ENCODE results near the gene SOAT1. TPM values are rescaled to one million over a fixed set of nuclear protein-coding genes. Genes with fewer than 3 reads are reported as not detected.

Gene SOAT1
- total RNA-seq, 1 donor from 2014 or later = 8.9 TPM

GRCh38 chr1:179302070-179302469 lies 8.5 kb downstream of the SOAT1 start:
- H3K4me3 ChIP-seq (ENCODE audit: low read length in 3 of 3) = no peak overlapping the region
- H3K4me1 ChIP-seq (ENCODE audit: control insufficient read depth in 3 of 3, insufficient read depth in 3 of 3, low read length in 3 of 3) = no peaks in the 10 kb centered on the region
- H3K36me3 ChIP-seq (ENCODE audit: control insufficient read depth in 3 of 3, insufficient read depth in 3 of 3, low read length in 3 of 3) = peaks cover 4 to 6% (median 5%) of the 10 kb centered on the region in 3 donors
- H3K27me3 ChIP-seq (ENCODE audit: control insufficient read depth in 3 of 3, insufficient read depth in 3 of 3, low read length in 3 of 3) = no peaks in the 10 kb centered on the region
- H3K9me3 ChIP-seq (ENCODE audit: control insufficient read depth in 3 of 3, low read length in 3 of 3) = no peaks in the 10 kb centered on the region
- no peak overlapping the region for H3K9ac ChIP-seq (ENCODE audit: low read depth in 1 of 3, low read length in 3 of 3)
- no peak overlapping the region for H3K27ac ChIP-seq (ENCODE audit: low read depth, low read length)

GRCh38 chr1:179303200-179303785 lies 9.7 kb downstream of the SOAT1 start:
- Histone ChIP-seq H3K4me1 (ENCODE audit: control insufficient read depth in 3 of 3, insufficient read depth in 3 of 3, low read length in 3 of 3) (no peaks in the 10 kb centered on the region), H3K9me3 (ENCODE audit: control insufficient read depth in 3 of 3, low read length in 3 of 3) (no peaks in the 10 kb centered on the region), H3K27me3 (ENCODE audit: control insufficient read depth in 3 of 3, insufficient read depth in 3 of 3, low read length in 3 of 3) (no peaks in the 10 kb centered on the region), H3K4me3 (ENCODE audit: low read length in 3 of 3) (no peak overlapping the region), H3K9ac (ENCODE audit: low read depth in 1 of 3, low read length in 3 of 3) (no peak overlapping the region), H3K36me3 (ENCODE audit: control insufficient read depth in 3 of 3, insufficient read depth in 3 of 3, low read length in 3 of 3) (peaks cover 4 to 9% (median 5%) of the 10 kb centered on the region in 3 donors), H3K27ac (ENCODE audit: low read depth, low read length) (no peak overlapping the region)

- no peak overlapping the region for H3K4me3 ChIP-seq (ENCODE audit: low read length in 3 of 3)
- no peaks in the 10 kb centered on the region for H3K27me3 ChIP-seq (ENCODE audit: control insufficient read depth in 3 of 3, insufficient read depth in 3 of 3, low read length in 3 of 3)
- no peak overlapping the region for H3K9ac ChIP-seq (ENCODE audit: low read depth in 1 of 3, low read length in 3 of 3)
- no peaks in the 10 kb centered on the region for H3K4me1 ChIP-seq (ENCODE audit: control insufficient read depth in 3 of 3, insufficient read depth in 3 of 3, low read length in 3 of 3)
- H3K9me3 ChIP-seq (ENCODE audit: control insufficient read depth in 3 of 3, low read length in 3 of 3) = no peaks in the 10 kb centered on the region
- H3K27ac ChIP-seq (ENCODE audit: low read depth, low read length) = no peak overlapping the region
- peaks cover 4 to 9% (median 5%) of the 10 kb centered on the region in 3 donors for H3K36me3 ChIP-seq (ENCODE audit: control insufficient read depth in 3 of 3, insufficient read depth in 3 of 3, low read length in 3 of 3)
Measured at GRCh38 chr1:179305450-179305849, 11.9 kb downstream of the SOAT1 start.

DNA sequence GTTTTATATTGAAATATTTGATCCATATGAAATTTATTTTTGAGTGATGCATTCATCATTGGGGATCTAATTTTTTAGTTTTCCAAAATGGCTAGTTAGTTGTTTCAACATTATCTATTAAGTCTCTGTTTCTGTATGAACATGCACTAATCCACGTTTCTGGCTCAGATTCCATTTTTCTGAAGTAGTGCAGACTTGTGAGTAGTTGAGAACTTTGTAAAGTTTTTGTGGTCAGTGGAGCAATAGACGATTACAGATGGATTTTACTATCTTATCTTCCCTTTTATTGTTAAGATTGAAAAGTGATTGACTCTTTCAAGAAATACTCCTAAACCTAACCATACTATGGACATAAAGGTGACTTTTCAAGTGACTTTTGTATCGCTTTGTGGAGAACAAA lies 16.7 kb downstream of the SOAT1 start:
- Histone ChIP-seq H3K27ac (ENCODE audit: low read depth, low read length) (no peak overlapping the region), H3K9ac (ENCODE audit: low read depth in 1 of 3, low read length in 3 of 3) (no peak overlapping the region), H3K4me1 (ENCODE audit: control insufficient read depth in 3 of 3, insufficient read depth in 3 of 3, low read length in 3 of 3) (no peaks in the 10 kb centered on the region), H3K27me3 (ENCODE audit: control insufficient read depth in 3 of 3, insufficient read depth in 3 of 3, low read length in 3 of 3) (no peaks in the 10 kb centered on the region), H3K9me3 (ENCODE audit: control insufficient read depth in 3 of 3, low read length in 3 of 3) (no peaks in the 10 kb centered on the region), H3K36me3 (ENCODE audit: control insufficient read depth in 3 of 3, insufficient read depth in 3 of 3, low read length in 3 of 3) (peaks cover 0 to 3% (median 0%) of the 10 kb centered on the region in 3 donors), H3K4me3 (ENCODE audit: low read length in 3 of 3) (no peak overlapping the region)

DNA sequence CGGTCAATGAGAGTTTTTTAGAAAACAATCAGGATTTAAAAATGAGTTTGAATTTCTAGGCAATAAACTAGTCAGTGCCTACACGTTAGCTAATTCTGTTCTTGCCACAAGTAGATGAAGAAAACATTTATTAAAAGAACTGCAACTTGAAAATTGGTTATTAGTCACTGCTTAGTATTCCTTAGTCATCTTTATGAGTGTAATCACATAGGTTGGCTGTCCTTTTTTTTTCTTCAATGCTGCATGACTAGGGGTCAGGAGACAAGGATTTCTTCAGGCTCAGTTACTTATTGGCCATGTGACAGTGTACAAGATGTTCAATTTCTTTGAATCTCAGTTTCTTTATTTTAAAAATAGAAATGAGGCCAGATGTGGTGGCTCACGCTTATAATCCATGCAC lies 17.1 kb downstream of the SOAT1 start:
- H3K9me3 ChIP-seq (ENCODE audit: control insufficient read depth in 3 of 3, low read length in 3 of 3) = no peaks in the 10 kb centered on the region
- no peak overlapping the region for H3K27ac ChIP-seq (ENCODE audit: low read depth, low read length)
- no peaks in the 10 kb centered on the region for H3K27me3 ChIP-seq (ENCODE audit: control insufficient read depth in 3 of 3, insufficient read depth in 3 of 3, low read length in 3 of 3)
- no peak overlapping the region for H3K4me3 ChIP-seq (ENCODE audit: low read length in 3 of 3)
- H3K4me1 ChIP-seq (ENCODE audit: control insufficient read depth in 3 of 3, insufficient read depth in 3 of 3, low read length in 3 of 3) = no peaks in the 10 kb centered on the region
- peaks cover 0 to 3% (median 0%) of the 10 kb centered on the region in 3 donors for H3K36me3 ChIP-seq (ENCODE audit: control insufficient read depth in 3 of 3, insufficient read depth in 3 of 3, low read length in 3 of 3)
- no peak overlapping the region for H3K9ac ChIP-seq (ENCODE audit: low read depth in 1 of 3, low read length in 3 of 3)

- Histone ChIP-seq H3K9ac (ENCODE audit: low read depth in 1 of 3, low read length in 3 of 3) (no peak overlapping the region), H3K27ac (ENCODE audit: low read depth, low read length) (no peak overlapping the region), H3K9me3 (ENCODE audit: control insufficient read depth in 3 of 3, low read length in 3 of 3) (no peaks in the 10 kb centered on the region), H3K4me1 (ENCODE audit: control insufficient read depth in 3 of 3, insufficient read depth in 3 of 3, low read length in 3 of 3) (no peaks in the 10 kb centered on the region), H3K27me3 (ENCODE audit: control insufficient read depth in 3 of 3, insufficient read depth in 3 of 3, low read length in 3 of 3) (no peaks in the 10 kb centered on the region), H3K36me3 (ENCODE audit: control insufficient read depth in 3 of 3, insufficient read depth in 3 of 3, low read length in 3 of 3) (peaks cover 0 to 3% (median 0%) of the 10 kb centered on the region in 3 donors), H3K4me3 (ENCODE audit: low read length in 3 of 3) (no peak overlapping the region)
Measured at GRCh38 chr1:179311149-179311700, 17.6 kb downstream of the SOAT1 start.

DNA sequence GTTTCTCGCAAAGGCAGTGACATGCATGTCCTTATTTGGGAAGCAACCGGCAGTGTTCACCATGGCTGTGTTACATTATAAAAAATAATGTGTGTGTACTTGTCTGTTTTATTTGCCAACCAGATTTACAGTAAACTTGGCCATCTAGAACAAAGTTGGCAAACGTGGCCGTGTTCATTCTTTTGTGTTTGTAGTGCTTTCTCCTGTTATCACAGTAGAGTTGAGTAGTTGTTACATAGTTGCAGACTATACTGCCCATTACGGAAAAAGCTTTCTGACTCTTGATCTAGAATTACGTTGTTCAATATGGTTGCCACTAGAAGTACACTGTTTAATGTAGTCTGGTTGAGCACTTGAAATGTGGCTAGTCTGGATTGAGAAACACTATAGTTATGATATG lies 19.4 kb downstream of the SOAT1 start:
- H3K9me3 ChIP-seq (ENCODE audit: control insufficient read depth in 3 of 3, low read length in 3 of 3) = no peaks in the 10 kb centered on the region
- H3K4me3 ChIP-seq (ENCODE audit: low read length in 3 of 3) = no peak overlapping the region
- H3K4me1 ChIP-seq (ENCODE audit: control insufficient read depth in 3 of 3, insufficient read depth in 3 of 3, low read length in 3 of 3) = no peaks in the 10 kb centered on the region
- H3K27ac ChIP-seq (ENCODE audit: low read depth, low read length) = no peak overlapping the region
- H3K9ac ChIP-seq (ENCODE audit: low read depth in 1 of 3, low read length in 3 of 3) = no peak overlapping the region
- H3K36me3 ChIP-seq (ENCODE audit: control insufficient read depth in 3 of 3, insufficient read depth in 3 of 3, low read length in 3 of 3) = peaks cover 0 to 1% (median 1%) of the 10 kb centered on the region in 3 donors
- no peaks in the 10 kb centered on the region for H3K27me3 ChIP-seq (ENCODE audit: control insufficient read depth in 3 of 3, insufficient read depth in 3 of 3, low read length in 3 of 3)

- H3K36me3 ChIP-seq (ENCODE audit: control insufficient read depth in 3 of 3, insufficient read depth in 3 of 3, low read length in 3 of 3) = peaks cover 0 to 5% (median 0%) of the 10 kb centered on the region in 3 donors
- H3K9me3 ChIP-seq (ENCODE audit: control insufficient read depth in 3 of 3, low read length in 3 of 3) = no peaks in the 10 kb centered on the region
- no peak overlapping the region for H3K27ac ChIP-seq (ENCODE audit: low read depth, low read length)
- no peaks in the 10 kb centered on the region for H3K4me1 ChIP-seq (ENCODE audit: control insufficient read depth in 3 of 3, insufficient read depth in 3 of 3, low read length in 3 of 3)
- H3K27me3 ChIP-seq (ENCODE audit: control insufficient read depth in 3 of 3, insufficient read depth in 3 of 3, low read length in 3 of 3) = no peaks in the 10 kb centered on the region
- H3K4me3 ChIP-seq (ENCODE audit: low read length in 3 of 3) = no peak overlapping the region
- H3K9ac ChIP-seq (ENCODE audit: low read depth in 1 of 3, low read length in 3 of 3) = no peak overlapping the region
Measured at GRCh38 chr1:179314928-179315327, 21.3 kb downstream of the SOAT1 start.

DNA sequence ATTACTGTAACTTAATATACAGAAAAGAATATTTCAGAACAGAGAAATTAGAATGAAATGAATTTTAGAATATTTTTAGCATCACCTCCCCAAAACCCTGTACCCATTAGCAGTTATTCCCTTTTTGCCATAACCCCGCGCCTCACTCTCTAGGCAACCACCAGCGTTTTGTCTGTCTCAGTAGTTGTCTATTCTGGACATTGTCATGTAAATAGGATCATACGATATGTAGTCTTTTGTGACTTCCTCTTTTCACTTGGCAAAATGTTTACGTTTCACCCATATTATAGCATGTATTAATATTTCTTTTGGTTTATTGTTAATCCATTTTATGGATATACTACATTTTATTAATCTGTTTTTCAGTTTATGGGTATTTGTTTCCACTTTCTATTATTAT lies 24.9 kb downstream of the SOAT1 start:
- Histone ChIP-seq H3K4me3 (ENCODE audit: low read length in 3 of 3) (no peak overlapping the region), H3K36me3 (ENCODE audit: control insufficient read depth in 3 of 3, insufficient read depth in 3 of 3, low read length in 3 of 3) (peaks cover 0 to 5% (median 4%) of the 10 kb centered on the region in 3 donors), H3K27ac (ENCODE audit: low read depth, low read length) (no peak overlapping the region), H3K9me3 (ENCODE audit: control insufficient read depth in 3 of 3, low read length in 3 of 3) (no peaks in the 10 kb centered on the region), H3K4me1 (ENCODE audit: control insufficient read depth in 3 of 3, insufficient read depth in 3 of 3, low read length in 3 of 3) (no peaks in the 10 kb centered on the region), H3K9ac (ENCODE audit: low read depth in 1 of 3, low read length in 3 of 3) (no peak overlapping the region), H3K27me3 (ENCODE audit: control insufficient read depth in 3 of 3, insufficient read depth in 3 of 3, low read length in 3 of 3) (no peaks in the 10 kb centered on the region)

DNA sequence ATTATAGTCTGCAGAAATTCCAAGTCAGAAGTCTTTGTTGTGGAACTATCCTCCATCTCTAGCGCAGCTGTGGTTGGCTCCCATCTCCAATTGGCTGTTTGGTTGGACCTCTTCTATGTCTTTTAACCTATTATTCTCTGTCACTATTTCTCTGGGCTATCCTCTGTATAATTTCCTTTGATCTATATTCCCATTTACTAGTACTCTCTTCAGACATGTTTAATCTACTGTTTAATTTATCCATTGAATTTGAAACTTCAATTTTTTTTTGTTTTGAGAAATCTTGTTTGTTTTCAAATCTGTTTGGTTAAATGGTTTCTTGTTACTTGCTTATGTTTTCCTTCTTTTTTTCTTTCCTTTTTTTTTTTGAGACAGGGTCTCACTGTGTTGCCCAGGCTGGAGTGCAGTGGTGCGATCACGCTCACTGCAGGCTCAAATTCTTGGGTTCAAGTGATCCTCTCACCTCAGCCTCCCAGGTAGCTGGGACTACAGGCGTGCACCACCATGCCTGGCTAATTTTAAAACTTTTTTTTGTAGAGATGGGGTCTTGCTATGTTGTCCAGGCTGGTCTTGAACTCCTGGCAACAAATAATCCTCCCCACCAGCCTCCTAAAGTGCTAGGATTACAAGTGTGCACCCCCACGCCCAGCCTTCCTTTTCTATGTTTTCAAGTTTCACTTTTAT lies 28.1 kb downstream of the SOAT1 start:
- Histone ChIP-seq H3K36me3 (ENCODE audit: control insufficient read depth in 3 of 3, insufficient read depth in 3 of 3, low read length in 3 of 3) (peaks cover 0 to 9% (median 5%) of the 10 kb centered on the region in 3 donors), H3K27ac (ENCODE audit: low read depth, low read length) (no peak overlapping the region), H3K9me3 (ENCODE audit: control insufficient read depth in 3 of 3, low read length in 3 of 3) (no peaks in the 10 kb centered on the region), H3K27me3 (ENCODE audit: control insufficient read depth in 3 of 3, insufficient read depth in 3 of 3, low read length in 3 of 3) (no peaks in the 10 kb centered on the region), H3K4me1 (ENCODE audit: control insufficient read depth in 3 of 3, insufficient read depth in 3 of 3, low read length in 3 of 3) (no peaks in the 10 kb centered on the region), H3K9ac (ENCODE audit: low read depth in 1 of 3, low read length in 3 of 3) (no peak overlapping the region), H3K4me3 (ENCODE audit: low read length in 3 of 3) (no peak overlapping the region)

Measured in skeletal muscle tissue (tissue), 4 donors.